ENCODE data around the gene UBL7.

The UBL7 gene

DNA sequence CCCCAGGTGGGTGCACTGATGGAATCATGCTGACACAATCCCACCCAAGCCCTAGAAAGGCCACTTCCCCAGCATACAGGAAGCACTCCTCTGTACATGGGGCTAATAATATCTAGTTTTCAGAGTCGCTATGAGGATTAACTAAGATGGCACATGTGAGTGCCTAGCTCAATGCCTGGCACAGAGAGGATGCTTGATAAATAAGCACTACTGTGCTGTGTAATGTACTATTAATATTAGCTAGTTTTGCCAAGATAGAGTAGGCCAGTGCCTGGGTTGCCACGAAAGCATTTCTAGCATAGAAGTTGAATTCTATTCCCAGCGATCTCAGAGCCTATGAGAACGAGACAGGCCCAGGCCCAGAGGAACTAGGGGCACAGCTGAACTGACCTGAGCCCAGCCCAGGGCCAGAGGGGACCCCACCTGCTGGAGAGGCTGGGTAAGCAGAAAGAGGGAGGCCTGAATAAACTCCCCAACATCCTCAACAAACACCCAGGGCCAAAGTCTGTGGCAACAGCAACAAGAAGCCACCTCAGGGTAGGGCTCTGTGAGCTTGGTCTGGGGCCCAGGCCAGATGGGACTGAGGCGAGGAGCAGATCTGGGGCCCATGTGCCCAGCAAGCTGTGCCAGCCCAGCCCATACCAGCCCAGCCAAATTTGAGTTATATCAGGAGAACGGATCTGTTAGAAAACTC lies 19.6 kb downstream of the UBL7 start:
- no peak for DNase-seq (ENCODE audit: low read depth in 2 of 2)

DNA sequence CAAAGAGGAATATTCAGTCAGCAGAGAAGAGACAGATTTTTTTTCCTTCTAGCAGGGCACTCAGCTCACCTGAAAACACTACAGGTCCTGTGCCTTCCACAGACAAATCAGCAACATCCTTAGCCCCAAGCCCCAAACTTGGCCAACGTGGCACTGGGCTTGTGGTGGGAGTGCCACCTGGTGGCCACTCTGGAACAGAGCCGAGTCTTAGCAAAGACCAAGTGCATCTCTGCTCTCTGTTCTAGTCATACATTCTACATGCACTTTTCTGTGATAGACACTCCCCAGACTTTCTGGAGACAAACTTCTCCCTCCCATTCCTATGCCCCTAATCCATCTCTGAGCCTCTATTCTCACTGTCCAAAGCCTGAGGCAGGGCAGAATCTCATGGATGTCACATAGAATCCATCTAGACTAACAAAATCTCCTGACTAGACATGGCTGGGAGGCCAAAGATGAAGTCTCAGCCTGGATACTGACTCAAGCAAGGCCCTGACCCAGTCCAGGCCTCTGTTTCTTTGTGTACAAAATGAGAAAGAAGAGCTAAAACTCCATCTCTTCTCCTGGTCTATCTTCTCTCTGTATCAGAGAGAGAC lies 22.1 kb downstream of the UBL7 start:
- DNase-seq (ENCODE audit: low read depth in 2 of 2) = peak; percentile 67 to 70

DNA sequence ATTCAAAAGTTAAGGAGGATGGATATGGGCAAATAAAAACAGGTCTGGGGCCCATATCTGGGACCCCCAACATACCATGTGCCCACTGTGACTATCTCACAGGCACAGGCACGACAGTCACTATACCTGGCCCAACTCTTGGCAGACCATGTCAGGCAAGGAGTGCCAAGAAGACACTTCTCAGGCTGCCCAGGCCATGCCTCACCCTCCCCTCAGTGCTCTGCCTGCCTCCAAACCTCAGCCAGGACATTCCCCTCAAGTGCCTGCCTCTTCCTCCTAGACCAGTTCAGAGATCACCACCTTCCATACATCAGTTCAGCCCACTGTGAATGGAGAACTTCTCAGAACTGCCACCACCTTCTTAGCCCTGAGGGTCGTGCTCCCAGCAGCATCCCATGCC lies 22.8 kb downstream of the UBL7 start:
- DNase-seq (ENCODE audit: low read depth in 2 of 2) = no peak

DNA sequence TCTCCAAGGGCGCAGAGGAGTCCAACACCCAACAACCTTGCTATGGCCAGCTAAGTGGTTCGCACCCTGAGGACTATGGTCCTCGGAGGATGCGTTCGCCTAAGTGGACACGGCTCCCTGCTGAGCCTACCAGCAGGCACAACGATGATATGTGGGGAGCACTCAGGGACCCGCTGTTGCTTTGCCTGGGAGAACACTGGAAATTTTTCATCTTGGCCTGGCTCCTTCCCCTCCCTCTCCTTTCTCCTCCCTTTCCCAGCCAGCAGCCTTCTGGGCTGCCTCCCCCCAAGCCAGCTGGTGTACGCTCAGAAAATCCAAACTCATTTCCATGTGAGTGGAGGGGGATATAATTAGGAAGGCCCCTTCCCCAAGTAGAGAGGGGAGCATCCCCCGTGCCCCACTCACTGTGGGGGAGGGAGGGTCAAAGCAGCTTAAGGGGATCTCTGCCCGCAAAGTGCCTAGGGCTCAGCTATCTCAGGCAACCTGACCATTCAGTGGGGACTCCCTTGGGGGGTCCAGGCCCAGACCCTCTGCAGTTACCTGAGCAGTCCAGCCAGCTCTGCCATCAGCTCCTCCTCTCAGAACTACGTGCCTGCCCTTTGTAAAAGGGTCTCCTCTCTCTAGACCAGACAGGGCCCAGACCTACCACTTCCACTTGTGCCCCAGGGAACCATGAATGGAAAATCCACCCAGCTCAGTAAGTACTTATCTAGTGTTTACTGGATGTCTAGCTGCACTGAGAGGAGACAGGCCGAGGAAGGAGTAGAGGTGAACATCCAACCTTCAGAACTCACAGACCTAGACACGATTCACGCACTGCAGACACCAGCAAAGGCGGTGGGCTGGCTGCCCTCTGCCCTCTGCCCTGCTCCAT lies 26.5 kb downstream of the UBL7 start:
- DNase-seq (ENCODE audit: low read depth in 2 of 2) = no peak

DNA sequence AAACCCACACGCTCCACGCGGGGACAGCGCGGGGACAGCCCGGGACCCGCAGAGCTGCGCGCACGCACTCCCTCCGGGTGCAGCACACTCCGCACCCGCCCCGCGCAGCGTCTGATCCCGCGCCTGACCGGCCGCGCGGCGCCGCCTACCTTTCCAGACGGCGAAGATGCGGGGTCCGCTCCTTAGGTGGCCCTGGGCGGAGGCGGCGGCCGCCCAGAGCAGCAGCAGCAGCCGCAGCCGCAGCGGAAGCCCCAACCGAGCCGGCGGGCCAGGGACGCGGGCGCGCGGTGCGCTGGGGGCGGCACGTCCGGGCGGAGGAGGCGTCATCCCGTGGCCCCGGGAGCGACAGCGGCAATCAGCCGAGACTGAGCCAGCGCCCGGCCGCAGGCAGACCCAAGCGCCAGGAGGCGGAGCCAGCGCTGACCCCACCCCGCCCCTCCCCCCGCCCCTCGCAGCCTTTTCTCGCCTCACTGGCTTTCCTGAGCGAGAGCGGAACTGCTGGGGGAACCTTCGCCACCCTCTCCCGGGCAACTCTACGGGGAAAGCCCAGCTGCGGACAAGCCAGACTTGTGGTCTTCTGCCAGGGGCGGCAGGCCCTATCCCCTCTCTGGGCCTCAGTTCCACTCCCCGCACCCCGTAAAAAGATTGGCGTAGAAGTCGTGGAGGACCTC lies 27.2 kb downstream of the UBL7 start, which contains the start of gene SEMA7A:
Gene SEMA7A, minus strand, starts transcription at position 367 of the 671 bp plus-strand sequence. Its CDS starts 40 bp downstream, at position 327.
- peak; percentile 66 to 72 for DNase-seq (ENCODE audit: low read depth in 2 of 2)

DNA sequence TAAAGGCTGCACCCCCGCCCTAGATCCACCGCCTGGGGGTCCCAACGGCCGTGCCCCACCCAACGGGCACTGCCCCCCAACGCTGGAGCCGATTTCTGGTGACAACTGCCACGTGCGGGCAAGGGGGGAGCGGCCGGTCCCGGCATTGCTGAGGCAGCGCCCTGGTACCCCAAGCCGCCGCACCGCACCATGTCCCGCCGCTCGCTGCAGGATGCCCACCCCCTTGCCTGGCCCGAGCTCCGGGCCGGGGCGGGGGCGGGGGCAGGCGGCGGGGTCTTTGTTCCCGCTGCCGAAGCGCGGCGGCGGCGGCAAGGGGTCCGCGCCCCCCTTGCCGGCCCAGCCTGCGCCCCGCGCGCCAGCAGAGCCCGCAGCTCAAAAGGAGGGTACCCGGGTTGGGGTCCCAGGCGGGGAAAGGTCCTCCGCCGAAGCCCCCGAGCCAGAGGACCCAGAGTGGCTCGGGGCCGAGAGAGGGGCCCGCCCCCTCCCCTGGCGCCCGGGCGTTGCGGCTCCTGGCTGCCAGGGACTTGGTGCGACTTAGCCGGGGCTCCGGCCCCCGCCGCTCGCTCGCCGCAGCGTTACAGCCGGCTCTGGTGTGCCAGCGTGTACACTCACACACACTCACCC lies 27.9 kb downstream of the UBL7 start:
- no peak for DNase-seq (ENCODE audit: low read depth in 2 of 2)

DNA sequence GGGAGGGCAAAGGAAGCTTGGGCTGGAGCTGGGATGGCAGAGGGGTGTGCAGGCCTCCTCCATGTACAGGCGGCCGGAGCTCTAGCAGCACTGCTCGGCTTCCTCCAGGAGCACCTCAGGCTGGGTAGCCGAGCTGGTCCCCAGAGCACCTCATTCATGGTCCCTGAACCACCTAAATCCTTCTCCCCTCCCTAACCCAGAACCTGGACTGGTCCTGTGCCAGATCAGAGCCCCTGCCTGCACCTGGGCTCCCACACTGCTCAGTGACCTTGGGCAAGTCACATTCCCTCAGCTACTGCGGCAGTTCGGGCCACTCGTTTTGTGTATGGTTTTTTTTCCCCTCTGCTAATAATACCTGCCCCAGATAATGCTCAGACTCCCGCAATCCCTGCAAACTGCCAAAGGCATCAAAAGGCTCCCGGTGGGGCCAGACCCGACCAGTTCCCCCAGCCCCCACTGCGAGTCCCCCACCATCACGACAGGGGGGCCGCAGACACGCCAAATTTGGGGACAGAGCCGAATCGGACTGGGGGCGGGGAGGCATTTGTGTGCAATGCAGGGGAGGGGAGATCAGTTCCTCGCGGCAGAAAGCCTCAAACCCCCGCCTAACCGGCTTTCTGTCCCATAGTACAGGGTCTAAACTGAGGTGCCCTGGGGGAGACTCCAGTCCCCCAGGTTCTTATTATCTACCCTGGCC lies 28.5 kb downstream of the UBL7 start:
- no peak for DNase-seq (ENCODE audit: low read depth in 2 of 2)

DNA sequence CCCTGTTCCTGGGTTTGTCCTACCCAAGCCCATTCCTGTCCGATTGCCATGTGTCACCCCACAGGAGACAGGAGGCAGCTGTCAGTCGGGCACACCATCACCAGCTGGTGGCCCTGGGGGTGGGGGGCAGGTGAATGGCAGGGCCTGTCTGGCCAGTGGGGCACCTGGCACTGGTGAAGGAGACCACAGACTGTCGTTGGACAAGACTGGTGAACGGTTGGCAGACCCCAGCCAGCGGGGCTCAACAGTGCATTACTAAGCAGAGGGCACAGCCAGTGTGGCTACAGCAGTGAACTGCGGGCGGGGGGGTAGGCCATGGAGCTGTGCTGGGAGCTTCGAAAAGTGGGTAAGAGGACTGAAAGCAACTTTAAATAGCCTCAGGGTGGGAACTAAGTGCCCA lies 29.3 kb downstream of the UBL7 start:
- no peak for DNase-seq (ENCODE audit: low read depth in 2 of 2)

DNA sequence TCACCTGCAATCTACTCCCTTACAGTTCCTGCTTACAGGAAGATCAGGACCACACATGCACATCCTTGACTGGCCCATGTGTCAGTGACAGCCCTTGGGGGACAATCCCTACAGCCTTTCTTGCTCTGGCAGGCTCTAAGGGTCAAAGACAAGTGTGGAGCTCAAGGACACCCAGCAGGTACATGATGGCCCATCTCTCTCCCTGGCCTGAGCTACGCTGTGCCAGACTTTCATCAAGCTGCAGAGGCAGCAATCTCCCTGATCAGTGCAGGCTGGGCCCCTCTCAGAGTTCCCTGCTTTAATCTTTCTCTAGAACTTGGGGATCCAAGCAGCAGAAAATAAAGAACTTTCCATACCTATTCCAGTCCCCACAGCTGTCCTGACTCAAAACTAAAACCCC lies 29.8 kb downstream of the UBL7 start:
- DNase-seq (ENCODE audit: low read depth in 2 of 2) = no peak

DNA sequence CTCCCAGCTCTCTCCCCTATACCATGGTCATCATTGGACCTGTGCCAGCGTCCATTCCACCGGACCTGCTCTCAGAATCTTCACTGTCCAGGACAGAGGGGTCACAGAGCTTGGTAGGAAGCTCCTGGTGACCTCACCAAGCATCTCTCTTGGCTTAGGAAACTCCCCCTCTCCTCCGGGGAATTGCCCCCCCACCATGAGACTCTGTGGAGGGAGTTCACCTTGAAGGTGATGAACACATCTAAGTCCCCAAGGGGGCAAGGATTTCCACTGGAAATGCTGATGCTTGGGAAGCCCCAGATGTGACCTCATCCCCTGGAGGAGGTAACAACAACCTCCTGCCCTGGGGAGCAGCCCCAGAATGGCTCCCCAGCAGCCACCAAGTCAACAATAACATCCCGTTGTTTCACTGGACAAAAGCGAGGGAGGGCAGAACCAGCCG lies 30.4 kb downstream of the UBL7 start:
- DNase-seq (ENCODE audit: low read depth in 2 of 2) = no peak

DNA sequence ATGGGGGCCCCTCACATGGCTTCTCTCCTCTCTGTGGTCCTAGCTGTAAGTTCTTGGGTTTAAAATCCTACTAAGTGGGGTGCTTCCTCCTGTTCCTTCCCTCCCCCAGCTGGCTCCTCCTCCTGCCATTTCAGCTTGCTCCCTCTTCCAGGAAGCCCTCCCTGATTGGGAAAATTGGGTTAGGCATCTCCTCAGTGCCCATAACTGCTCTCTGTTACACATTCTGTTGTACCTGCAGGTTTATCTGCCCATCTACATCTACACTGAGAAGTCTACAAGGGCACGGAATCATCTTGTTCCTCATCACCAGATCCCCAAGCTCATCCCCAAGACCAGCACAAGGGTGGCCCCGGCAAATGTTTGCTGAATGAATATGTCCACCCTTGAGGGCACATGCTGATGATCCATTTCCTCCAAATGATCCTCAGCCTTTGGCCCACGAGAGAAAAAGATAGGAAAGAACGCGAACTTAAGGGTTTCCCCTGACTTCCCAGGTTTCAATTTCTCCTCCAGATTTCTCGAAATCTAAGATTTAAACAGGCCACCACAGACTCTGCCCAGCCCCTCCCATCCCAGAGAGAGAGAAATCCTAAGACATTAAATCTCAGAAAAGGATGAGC lies 31.1 kb downstream of the UBL7 start:
- no peak for DNase-seq (ENCODE audit: low read depth in 2 of 2)

DNA sequence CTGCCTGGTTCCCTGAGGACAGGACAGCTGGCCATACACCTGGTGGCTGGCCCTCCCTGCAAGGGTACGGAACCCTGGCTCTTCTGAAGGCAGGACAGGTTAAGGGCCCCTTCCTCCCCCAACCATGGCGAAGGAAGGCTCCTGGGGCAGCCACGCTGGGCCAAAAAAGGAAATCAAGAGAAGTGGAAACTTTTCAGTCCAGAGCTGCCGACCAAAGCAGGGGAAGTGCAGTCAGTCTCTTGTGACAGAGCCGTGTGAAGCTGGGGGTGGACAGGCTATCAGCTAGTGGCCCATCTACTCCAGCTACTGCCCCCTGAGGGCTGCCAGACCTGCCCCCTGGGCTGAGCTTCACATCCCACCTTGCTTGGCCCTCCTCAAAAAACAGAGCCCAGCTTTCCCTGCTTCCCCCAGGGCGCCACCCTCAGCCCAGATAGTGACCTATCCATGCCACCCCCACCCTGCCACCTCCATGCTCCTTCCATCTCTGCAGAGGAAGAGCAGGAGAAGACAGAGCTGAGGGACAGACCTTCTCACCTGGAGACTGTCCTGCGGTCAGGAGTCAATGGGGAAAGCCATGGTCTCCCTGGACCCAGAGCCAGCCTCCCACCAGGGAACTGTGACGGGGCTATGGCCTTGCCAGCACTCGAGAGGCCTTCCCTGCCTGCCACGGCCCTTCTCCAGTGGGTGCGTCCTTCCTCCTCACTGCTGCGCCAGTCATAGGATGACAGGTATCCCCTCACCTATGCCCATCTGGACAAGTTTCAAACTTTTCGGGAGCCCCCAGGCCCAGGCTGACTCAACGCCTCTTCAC lies 31.8 kb downstream of the UBL7 start:
- no peak for DNase-seq (ENCODE audit: low read depth in 2 of 2)

DNA sequence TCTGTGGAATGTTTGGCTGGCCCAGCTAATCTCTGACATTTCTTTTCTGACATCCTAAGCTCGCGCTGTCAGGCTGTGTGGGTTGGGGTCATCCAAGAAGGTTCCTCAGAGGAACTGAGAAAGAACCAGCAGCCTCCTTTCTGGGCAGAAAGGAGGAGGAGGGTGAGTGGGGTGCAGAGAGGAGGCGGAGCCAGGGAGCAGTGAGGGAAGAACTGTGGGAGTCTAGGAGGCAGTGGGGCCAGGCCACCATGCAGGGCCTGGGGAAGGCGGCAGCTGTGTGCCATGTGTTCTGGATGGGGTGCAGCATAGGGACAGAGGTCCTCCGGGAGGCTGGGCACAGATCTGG lies 32.5 kb downstream of the UBL7 start:
- DNase-seq (ENCODE audit: low read depth in 2 of 2) = no peak

DNA sequence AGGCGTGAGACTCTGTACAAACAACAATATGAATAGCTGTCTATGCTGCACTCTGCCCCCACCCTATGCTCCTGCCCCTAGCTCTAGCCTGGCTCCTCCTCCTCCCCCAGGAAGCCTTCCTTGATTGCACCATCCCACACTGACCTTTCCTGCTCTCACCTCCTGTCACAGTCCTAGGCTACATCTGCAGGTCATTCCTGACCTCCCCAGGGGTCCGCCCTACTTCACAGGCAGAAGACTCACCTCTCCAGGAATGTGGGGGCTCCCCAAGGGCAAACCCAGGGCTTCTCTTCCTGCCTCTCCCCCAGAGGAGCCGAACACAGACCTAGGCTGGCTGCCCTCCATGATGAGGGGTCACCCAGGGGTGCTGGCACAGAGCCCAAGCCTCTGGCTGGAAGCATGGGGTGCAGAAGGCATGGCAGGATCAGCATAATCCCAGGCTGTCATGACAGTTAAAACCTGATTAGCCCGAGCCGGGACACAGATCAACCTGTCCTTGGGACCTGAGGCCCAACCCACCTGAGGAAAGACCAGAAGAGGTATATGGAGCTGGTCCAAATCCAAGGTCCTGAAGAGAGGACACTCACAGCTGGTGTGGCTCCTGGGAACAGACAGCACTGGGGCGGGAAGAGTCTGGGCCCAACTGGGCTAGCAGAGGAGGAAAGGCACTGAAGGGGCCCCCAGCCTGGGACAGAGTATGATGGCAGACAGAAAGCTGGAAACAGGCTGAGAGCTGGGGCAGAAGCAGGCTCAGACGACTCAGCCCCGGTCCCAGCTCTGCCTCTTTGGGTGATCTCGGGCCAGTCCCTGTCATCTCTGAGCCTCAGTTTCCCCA lies 33.1 kb downstream of the UBL7 start:
- no peak for DNase-seq (ENCODE audit: low read depth in 2 of 2)

DNA sequence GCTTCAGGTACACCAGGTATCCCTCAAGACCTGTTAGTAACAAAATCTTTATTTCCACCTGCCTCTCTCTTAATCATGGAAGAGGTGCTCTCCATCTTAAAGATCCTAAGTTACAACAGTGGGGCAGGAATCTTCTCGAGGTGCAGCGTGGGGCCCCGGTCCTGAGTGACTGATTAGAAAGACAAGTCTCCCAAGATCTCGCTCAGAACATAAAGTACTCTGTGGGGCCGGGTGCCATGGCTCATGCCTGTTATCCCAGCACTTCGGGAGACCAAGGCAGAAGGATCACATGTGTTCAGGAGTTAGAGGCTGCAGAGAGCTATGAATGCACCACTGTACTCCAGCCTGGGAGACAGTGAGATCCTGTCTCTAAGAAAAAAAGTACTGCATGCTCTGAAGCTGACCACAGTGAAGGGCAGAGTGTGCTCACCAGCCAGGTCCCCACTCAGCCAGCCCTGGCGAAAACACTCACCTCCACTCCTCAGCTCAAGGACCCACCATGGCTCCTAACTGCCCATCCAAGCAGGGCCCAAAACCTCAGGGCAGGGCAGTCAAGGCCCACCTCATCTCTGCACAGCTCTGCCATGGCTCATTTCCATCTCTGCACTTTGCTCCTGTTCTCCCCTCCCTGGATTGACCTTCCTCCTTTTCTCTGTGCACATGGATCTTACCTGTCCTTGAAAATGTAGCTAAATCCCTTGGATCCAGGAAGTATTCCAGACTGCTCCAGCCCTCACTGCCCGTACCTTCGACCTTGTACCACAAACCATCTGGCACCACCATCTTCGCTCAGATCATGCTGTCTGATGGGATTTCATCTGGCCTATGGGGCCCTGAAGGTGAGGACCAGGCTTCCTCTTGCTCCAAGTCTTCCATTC lies 34.3 kb downstream of the UBL7 start:
- DNase-seq (ENCODE audit: low read depth in 2 of 2) = no peak

DNA sequence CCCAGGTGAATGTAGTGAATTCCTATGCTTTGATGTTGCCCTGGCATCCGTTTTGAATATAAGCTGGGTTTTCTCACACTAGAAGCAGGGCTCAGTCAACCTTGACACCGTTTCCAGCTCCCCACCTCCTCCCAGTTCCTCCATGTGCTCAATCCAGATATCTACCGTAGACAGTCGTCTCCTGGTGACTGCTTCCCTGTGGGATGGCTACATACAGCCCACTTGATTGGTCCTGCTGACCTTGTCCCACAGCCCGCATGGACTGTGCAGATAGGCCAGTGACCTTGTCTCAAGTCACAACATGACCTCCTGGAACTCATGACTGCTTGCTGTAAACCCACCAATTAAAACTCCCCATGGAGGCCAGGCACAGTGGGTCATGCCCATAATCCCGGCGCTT lies 35.3 kb downstream of the UBL7 start:
- no peak for DNase-seq (ENCODE audit: low read depth in 2 of 2)

DNA sequence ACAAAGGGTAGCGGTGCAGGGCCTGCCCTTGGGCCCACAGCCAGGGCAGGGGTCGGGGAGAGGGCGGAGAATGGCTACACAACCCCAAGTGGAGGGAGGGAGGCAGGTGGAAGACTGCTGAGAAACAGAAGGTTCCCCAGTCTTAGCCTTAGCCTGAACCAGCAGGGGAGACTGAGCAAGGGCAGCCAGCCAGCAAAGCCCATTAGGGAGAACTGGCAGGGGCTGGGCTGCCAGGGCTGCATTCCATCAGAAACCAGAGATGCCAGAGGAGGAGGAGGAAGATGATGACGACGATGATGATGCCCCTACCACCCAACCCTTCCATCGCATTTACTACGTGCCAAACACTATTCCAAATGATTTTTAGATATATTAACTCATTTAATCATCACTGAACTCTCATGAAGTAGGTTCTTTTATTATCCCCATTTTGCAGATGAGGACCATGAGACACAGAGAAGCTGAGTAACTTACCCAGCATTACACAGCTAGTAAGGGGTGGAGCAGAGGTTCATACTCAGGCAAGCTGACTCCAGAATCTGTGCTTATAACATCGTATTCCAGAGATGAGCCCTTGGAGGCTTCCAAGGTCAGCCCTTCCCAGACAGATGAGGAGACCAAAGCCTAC lies 35.9 kb downstream of the UBL7 start:
- no peak for DNase-seq (ENCODE audit: low read depth in 2 of 2)
